ENCODE measurements around the gene SLC35G1.

GRCh38 chr10:93899109-93899508 is 5.3 kb downstream of the SLC35G1 start:
- TF ChIP-seq CTCF (IDR thresholded peaks at IDR 0.05; ENCODE audit: low read length) (no peak), EZH2 (IDR thresholded peaks at IDR 0.05; ENCODE audit: borderline replicate concordance, low read length) (no peak)

Data from OCI-LY1 (cell line).